ENCODE data around the gene PRKCH.

Gene PRKCH

DNA sequence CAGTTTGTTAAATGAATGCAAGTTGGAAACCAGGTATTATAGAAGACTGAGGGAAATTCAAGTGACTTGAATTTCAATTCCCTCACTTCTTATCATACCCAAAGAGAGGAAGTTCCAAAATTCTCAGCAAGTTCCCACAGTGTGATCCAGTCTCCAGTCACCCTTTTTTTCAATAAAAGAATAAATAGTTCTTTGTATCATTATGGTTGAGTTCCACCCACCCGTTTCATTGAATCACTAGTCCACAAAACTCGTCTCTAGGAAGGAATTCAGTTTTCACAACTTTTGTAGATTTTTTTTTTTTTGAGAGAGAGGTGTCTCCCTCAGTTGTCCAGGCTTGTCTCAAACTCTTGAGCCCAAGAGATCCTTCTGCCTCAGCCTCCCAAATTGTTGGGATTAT is 38.6 kb upstream of the PRKCH start:
- TF ChIP-seq TAF1 (IDR thresholded peaks at IDR 0.05; ENCODE audit: borderline replicate concordance, insufficient read depth, low read length) (no peak), REST (IDR thresholded peaks at IDR 0.05; ENCODE audit: insufficient read depth in 1 of 2, low read depth in 2 of 2, low read length in 2 of 2) (no peak), FOXP2 (optimal IDR thresholded peaks at IDR 0.05; ENCODE audit: borderline replicate concordance, extremely low read depth, extremely low read length, insufficient read depth) (no peak)

GRCh38 chr14:61284001-61284400 is 37.4 kb upstream of the PRKCH start:
- no peak for TF ChIP-seq REST (IDR thresholded peaks at IDR 0.05; ENCODE audit: insufficient read depth in 1 of 2, low read depth in 2 of 2, low read length in 2 of 2)
- TF ChIP-seq SIN3A (IDR thresholded peaks at IDR 0.05; ENCODE audit: borderline replicate concordance, insufficient read depth, low read length) = no peak
- no peak for TF ChIP-seq FOXP2 (optimal IDR thresholded peaks at IDR 0.05; ENCODE audit: borderline replicate concordance, extremely low read depth, extremely low read length, insufficient read depth)
- no peak for TF ChIP-seq POLR2AphosphoS5 (IDR thresholded peaks at IDR 0.05; ENCODE audit: low read depth, low read length)
- TF ChIP-seq TAF1 (IDR thresholded peaks at IDR 0.05; ENCODE audit: borderline replicate concordance, insufficient read depth, low read length) = no peak

DNA sequence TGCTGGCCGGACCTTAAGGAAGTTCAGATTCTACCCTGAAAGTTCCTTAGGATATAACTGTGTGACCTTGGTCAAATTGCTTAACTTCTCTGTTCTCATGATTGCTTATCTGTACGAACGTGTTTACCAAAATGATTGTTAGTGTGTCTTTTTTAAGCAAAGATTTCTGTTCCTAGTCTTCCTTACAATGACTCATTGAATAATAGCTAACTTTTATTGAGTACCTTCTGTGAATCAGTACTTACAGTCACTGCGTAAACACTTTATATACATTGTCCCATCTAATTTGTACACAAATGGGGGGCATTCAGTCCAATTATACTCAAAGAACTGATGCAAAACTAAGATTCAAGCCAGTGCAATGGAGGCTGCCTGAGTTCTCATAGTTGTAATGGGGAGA is 36.0 kb upstream of the PRKCH start:
- no peak for TF ChIP-seq FOXP2 (optimal IDR thresholded peaks at IDR 0.05; ENCODE audit: borderline replicate concordance, extremely low read depth, extremely low read length, insufficient read depth)
- TF ChIP-seq POLR2AphosphoS5 (IDR thresholded peaks at IDR 0.05; ENCODE audit: low read depth, low read length) = no peak
- no peak for TF ChIP-seq REST (IDR thresholded peaks at IDR 0.05; ENCODE audit: insufficient read depth in 1 of 2, low read depth in 2 of 2, low read length in 2 of 2)
- TF ChIP-seq TAF1 (IDR thresholded peaks at IDR 0.05; ENCODE audit: borderline replicate concordance, insufficient read depth, low read length) = no peak
- TF ChIP-seq SIN3A (IDR thresholded peaks at IDR 0.05; ENCODE audit: borderline replicate concordance, insufficient read depth, low read length) = no peak

- TF ChIP-seq SIN3A (IDR thresholded peaks at IDR 0.05; ENCODE audit: borderline replicate concordance, insufficient read depth, low read length) (no peak), TAF1 (IDR thresholded peaks at IDR 0.05; ENCODE audit: borderline replicate concordance, insufficient read depth, low read length) (no peak), FOXP2 (optimal IDR thresholded peaks at IDR 0.05; ENCODE audit: borderline replicate concordance, extremely low read depth, extremely low read length, insufficient read depth) (no peak), POLR2AphosphoS5 (IDR thresholded peaks at IDR 0.05; ENCODE audit: low read depth, low read length) (no peak), REST (IDR thresholded peaks at IDR 0.05; ENCODE audit: insufficient read depth in 1 of 2, low read depth in 2 of 2, low read length in 2 of 2) (no peak)
Measured at GRCh38 chr14:61287196-61287595, 34.2 kb upstream of the PRKCH start.

- no peak for TF ChIP-seq REST (IDR thresholded peaks at IDR 0.05; ENCODE audit: insufficient read depth in 1 of 2, low read depth in 2 of 2, low read length in 2 of 2)
- TF ChIP-seq TAF1 (IDR thresholded peaks at IDR 0.05; ENCODE audit: borderline replicate concordance, insufficient read depth, low read length) = no peak
- TF ChIP-seq SIN3A (IDR thresholded peaks at IDR 0.05; ENCODE audit: borderline replicate concordance, insufficient read depth, low read length) = no peak
- no peak for TF ChIP-seq POLR2AphosphoS5 (IDR thresholded peaks at IDR 0.05; ENCODE audit: low read depth, low read length)
- no peak for TF ChIP-seq FOXP2 (optimal IDR thresholded peaks at IDR 0.05; ENCODE audit: borderline replicate concordance, extremely low read depth, extremely low read length, insufficient read depth)
Measured at GRCh38 chr14:61288228-61288627, 33.2 kb upstream of the PRKCH start.
